ENCODE results near the gene SDR39U1. TPM values are rescaled to one million over a fixed set of nuclear protein-coding genes. Genes with fewer than 3 reads are reported as not detected.

Gene SDR39U1
- total and polyA plus RNA-seq, 10 of the 15 experiments (the other 5 are each of a cell fraction or from before 2014, with no cell fraction given), result 14.0 to 89.3 (median 42.2) TPM

- ChIA-PET SMC1A (ENCODE audit: uncharacterized antibody, unreplicated experiment) (no interaction called here), RAD21 (ENCODE audit: unreplicated experiment) (interaction anchor here (1.4 kb wide), 1 partner anchor 62 kb away, joined by 5 read pairs; no protein-coding TSS in a partner anchor), POLR2A (interaction anchor here (1.0 kb wide), 1 partner anchor 88 kb away, joined by 3 read pairs; the partner anchor contains the start of gene RIPK3), CTCF (interaction anchor here (0.8 to 10.8 kb wide), 2 partner anchors 60 to 93 kb away, joined by 3 to 452 read pairs; partner anchors contain the start of genes ADCY4, NFATC4 and RIPK3)
- no peak for DNase-seq (ENCODE audit: low read depth, low spot score)
- H3K27ac ChIP-seq (ENCODE audit: control insufficient read depth, insufficient read depth), result no peak overlapping the region
- no peak overlapping the region for H2AFZ ChIP-seq (ENCODE audit: control insufficient read depth, low read depth, low read length)
- peaks cover 4% of the 10 kb centered on the region in 2 experiments for H3K36me3 ChIP-seq (ENCODE audit: control insufficient read depth in 2 of 2, insufficient read depth in 2 of 2, low read length in 1 of 2)
- H3K9me3 ChIP-seq (replicated peaks; ENCODE audit: control insufficient read depth, insufficient read depth, low read length), result no peaks in the 10 kb centered on the region
- ATAC-seq, result no peak
- intact Hi-C loops (cut with micrococcal nuclease; ENCODE audit: unreplicated experiment), result no loop called here
- H3K4me2 ChIP-seq (ENCODE audit: control insufficient read depth, insufficient read depth), result no peak overlapping the region
- H3K9ac ChIP-seq (ENCODE audit: control insufficient read depth, insufficient read depth, low read length), result no peak overlapping the region
- peaks cover 25% of the 10 kb centered on the region for H3K79me2 ChIP-seq (ENCODE audit: control insufficient read depth, insufficient read depth, low read length)
- in situ Hi-C loops (cut with MboI), result no loop called here
- H3K4me3 ChIP-seq, result no peak overlapping the region
- no TSS peak for BruUV-seq (replicated peaks)
- no peak for FAIRE-seq
- 81% methylated on average over 17 of the region's 18 CpGs for WGBS (ENCODE audit: insufficient coverage, insufficient replicate concordance, low lambda C conversion rate, missing lambda C conversion rate)
- H3K4me1 ChIP-seq (ENCODE audit: control insufficient read depth, insufficient read depth, low read length), result peaks cover 8% of the 10 kb centered on the region
- no peaks in the 10 kb centered on the region for H3K27me3 ChIP-seq (replicated peaks in 1 of 2; ENCODE audit: control insufficient read depth in 2 of 2, insufficient read depth in 2 of 2, low read length in 1 of 2)
- TF ChIP-seq NBN (IDR thresholded peaks at IDR 0.05), result no peak
- no peak for TF ChIP-seq POU2F2 (IDR thresholded peaks at IDR 0.05; ENCODE audit: borderline replicate concordance, low read depth, low read length)
- no peak for TF ChIP-seq DPF2 (IDR thresholded peaks at IDR 0.05)
- TF ChIP-seq ESRRA (IDR thresholded peaks at IDR 0.05; ENCODE audit: low read length), result no peak
- TF ChIP-seq JUND (IDR thresholded peaks at IDR 0.05; ENCODE audit: low read depth, low read length), result no peak
- no peak for TF ChIP-seq NFYA (IDR thresholded peaks at IDR 0.05; ENCODE audit: borderline replicate concordance, low read depth, low read length)
- TF ChIP-seq MXI1 (IDR thresholded peaks at IDR 0.05; ENCODE audit: low read depth, low read length), result no peak
- H4K20me1 ChIP-seq (ENCODE audit: control insufficient read depth, insufficient read depth), result no peaks in the 10 kb centered on the region
Observed at GRCh38 chr14:24427537-24428508, 14.8 kb downstream of the SDR39U1 start.
